PC-3 (cell line): ENCODE results near the gene CRY2.

ENCODE experiments used
- CTCF ChIP-seq: fragments of 300-600 bp; sonication (generic); conservative IDR thresholded peaks from 2 replicates; pipeline ENCODE4 v1.5.1; 2017; ENCODE audit warnings: antibody characterized with exemption, low read depth, mild to moderate bottlenecking, low read length
- EZH2 ChIP-seq: fragments of 300-600 bp; sonication (generic); IDR thresholded peaks from one replicate; pipeline ENCODE4 v1.6.1; 2017; ENCODE audit warnings: antibody characterized with exemption, mild to moderate bottlenecking, low read length; ENCODE audit not compliant: unreplicated experiment
- EZH2phosphoT487 ChIP-seq: fragments of 300-600 bp; sonication (generic); IDR thresholded peaks from 2 replicates; pipeline ENCODE4 v1.6.1; 2018; ENCODE audit warnings: mild to moderate bottlenecking, antibody characterized with exemption, low read length, borderline replicate concordance

GRCh38 chr11:45894555-45895247, 47.4 kb downstream of the CRY2 start:
- TF ChIP-seq CTCF: no peak
- TF ChIP-seq EZH2phosphoT487: no peak
- no peak for TF ChIP-seq EZH2
